Transverse colon (tissue), 4 donors: ENCODE measurements around the gene MTTP. TPM values are rescaled to one million over a fixed set of nuclear protein-coding genes. Genes with fewer than 3 reads are reported as not detected.
A peak's percentile ranks its signal among the peaks of the same experiment; 100 is the strongest.

Experiments used
- DNase-seq: peaks from one replicate; pipeline ENCODE4 v3.0.0-alpha.2; 2019
- H3K27ac ChIP-seq, 4 donors: fragments of 200-600 bp; sonication (generic); 2 replicates each; pipeline ENCODE4 v1.5.1; 2016 to 2018; ENCODE audit warnings: inconsistent platforms in 4 of 4
- H3K27me3 ChIP-seq: fragments of 200-600 bp; sonication (generic); 2 replicates; pipeline ENCODE4 v1.5.1; 2017; ENCODE audit warnings: inconsistent platforms
- H3K36me3 ChIP-seq, 4 donors: fragments of 200-600 bp; sonication (generic); 2 replicates each; pipeline ENCODE4 v1.5.1; 2017 to 2019; ENCODE audit warnings: inconsistent platforms in 4 of 4
- H3K4me1 ChIP-seq, 4 donors: fragments of 200-600 bp; sonication (generic); 2 replicates each; pipeline ENCODE4 v1.5.1; 2017 to 2020; ENCODE audit warnings: inconsistent platforms in 4 of 4
- H3K4me3 ChIP-seq, 4 donors: fragments of 200-600 bp; sonication (generic); 1 replicate in 1 of 4; 2 replicates in 3 of 4; pipeline versions ENCODE4 v1.5.1 to v1.6.1; 2017 to 2019; ENCODE audit warnings: inconsistent platforms in 4 of 4
- H3K9me3 ChIP-seq, 2 donors: fragments of 200-600 bp; sonication (generic); 2 replicates each; pipeline ENCODE4 v1.5.1; 2017 to 2019; ENCODE audit warnings: inconsistent platforms in 2 of 2
- EP300 ChIP-seq: sonication (generic); formaldehyde crosslinking; IDR thresholded peaks from one replicate; pipeline ENCODE4 v1.6.1; 2017; ENCODE audit warnings: antibody characterized with exemption, low read depth
- POLR2A ChIP-seq: fragments of 450-650 bp; IDR thresholded peaks from one replicate; pipeline ENCODE4 v1.6.1; 2016; ENCODE audit warnings: antibody characterized with exemption, mild to moderate bottlenecking, moderate library complexity
- POLR2AphosphoS5 ChIP-seq, 3 donors: sonication (generic); formaldehyde crosslinking; IDR thresholded peaks; one replicate each; pipeline ENCODE4 v1.6.1; 2016; ENCODE audit warnings: antibody characterized with exemption in 3 of 3
- WGBS, 2 donors: methylation state at CpG; one replicate each; pipeline ENCODE4 v1.1.5; 2018; ENCODE audit warnings: low coverage in 1 of 2; 5-methylcytosine and 5-hydroxymethylcytosine counted together
- in situ Hi-C, 4 donors: fragments of 200-750 bp; cut with MboI; loops; one replicate each; pipeline versions ENCODE4 v1.15.0 to v1.15.1; 2017; ENCODE audit warnings: low sequenced_read_pairs in 3 of 4, low pct_ligation_motif_present in 1 of 4, low pct_unique_long_range_greater_than_20kb in 1 of 4
- intact Hi-C: fragments of 100-400 bp; cut with DNase I; formaldehyde crosslinking; loops from one replicate; pipeline ENCODE4 v1.15.1; 2023; ENCODE audit warnings: low total_unique reads
- total RNA-seq, 4 donors: library from RNA; depleted of rRNA; stranded (reverse); fragments of >200 nt; gene quantifications; one replicate each; pipeline ENCODE4 v1.1.0, GENCODE V29; 2016
- TF ChIP-seq, protein P1 (sequence below), 5 experiments: fragments of 200-600 bp in 3 of 5; fragments of 450-650 bp in 2 of 5; sonication (generic) in 3 of 5; IDR thresholded peaks; 1 replicate in 2 of 5; 2 replicates in 3 of 5; pipeline ENCODE4 v1.5.1; 2016 to 2017; ENCODE audit warnings: antibody characterized with exemption in 5 of 5, inconsistent platforms in 3 of 5, mild to moderate bottlenecking in 2 of 5, moderate library complexity in 1 of 5

Gene MTTP
- total RNA-seq, 4 donors from 2014 or later: 0.41 TPM; not detected in 3

DNA sequence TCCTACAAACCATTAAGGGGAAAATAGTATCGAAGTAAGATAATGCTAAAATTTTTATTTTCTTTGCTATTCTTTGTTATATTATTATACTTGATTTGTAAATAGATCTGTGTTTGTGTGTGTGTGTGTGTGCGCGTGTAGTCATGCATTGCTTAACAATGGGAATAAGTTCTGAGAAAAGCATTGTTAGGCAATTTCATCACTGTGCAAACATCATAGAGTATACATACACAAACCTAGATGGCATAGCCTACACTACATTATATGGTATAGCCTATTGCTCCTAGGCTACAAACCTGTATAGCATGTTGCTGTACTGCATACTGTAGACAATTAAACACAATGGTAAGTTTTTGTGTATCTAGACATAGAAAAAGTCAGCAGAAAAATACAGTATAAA is 17.1 kb downstream of the MTTP start:
- Histone ChIP-seq H3K36me3 (no peaks in the 10 kb centered on the region), H3K4me1 (peaks cover 0 to 12% (median 4%) of the 10 kb centered on the region in 4 donors), H3K27ac (no peak overlapping the region), H3K9me3 (no peaks in the 10 kb centered on the region), H3K27me3 (no peaks in the 10 kb centered on the region), H3K4me3 (no peak overlapping the region)
- intact Hi-C loops (no loop called here), in situ Hi-C loops (no loop called here)
- DNase-seq: peak; percentile 12
- WGBS, 2 donors: 53 to 68% methylated on average over 3 of the region's 3 CpGs
- TF ChIP-seq POLR2AphosphoS5 (IDR thresholded peaks at IDR 0.05): no peak
- TF ChIP-seq POLR2A: no peak
- TF ChIP-seq EP300: no peak
- TF ChIP-seq, protein P1, sequence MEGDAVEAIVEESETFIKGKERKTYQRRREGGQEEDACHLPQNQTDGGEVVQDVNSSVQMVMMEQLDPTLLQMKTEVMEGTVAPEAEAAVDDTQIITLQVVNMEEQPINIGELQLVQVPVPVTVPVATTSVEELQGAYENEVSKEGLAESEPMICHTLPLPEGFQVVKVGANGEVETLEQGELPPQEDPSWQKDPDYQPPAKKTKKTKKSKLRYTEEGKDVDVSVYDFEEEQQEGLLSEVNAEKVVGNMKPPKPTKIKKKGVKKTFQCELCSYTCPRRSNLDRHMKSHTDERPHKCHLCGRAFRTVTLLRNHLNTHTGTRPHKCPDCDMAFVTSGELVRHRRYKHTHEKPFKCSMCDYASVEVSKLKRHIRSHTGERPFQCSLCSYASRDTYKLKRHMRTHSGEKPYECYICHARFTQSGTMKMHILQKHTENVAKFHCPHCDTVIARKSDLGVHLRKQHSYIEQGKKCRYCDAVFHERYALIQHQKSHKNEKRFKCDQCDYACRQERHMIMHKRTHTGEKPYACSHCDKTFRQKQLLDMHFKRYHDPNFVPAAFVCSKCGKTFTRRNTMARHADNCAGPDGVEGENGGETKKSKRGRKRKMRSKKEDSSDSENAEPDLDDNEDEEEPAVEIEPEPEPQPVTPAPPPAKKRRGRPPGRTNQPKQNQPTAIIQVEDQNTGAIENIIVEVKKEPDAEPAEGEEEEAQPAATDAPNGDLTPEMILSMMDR (IDR thresholded peaks at IDR 0.05): no peak

DNA sequence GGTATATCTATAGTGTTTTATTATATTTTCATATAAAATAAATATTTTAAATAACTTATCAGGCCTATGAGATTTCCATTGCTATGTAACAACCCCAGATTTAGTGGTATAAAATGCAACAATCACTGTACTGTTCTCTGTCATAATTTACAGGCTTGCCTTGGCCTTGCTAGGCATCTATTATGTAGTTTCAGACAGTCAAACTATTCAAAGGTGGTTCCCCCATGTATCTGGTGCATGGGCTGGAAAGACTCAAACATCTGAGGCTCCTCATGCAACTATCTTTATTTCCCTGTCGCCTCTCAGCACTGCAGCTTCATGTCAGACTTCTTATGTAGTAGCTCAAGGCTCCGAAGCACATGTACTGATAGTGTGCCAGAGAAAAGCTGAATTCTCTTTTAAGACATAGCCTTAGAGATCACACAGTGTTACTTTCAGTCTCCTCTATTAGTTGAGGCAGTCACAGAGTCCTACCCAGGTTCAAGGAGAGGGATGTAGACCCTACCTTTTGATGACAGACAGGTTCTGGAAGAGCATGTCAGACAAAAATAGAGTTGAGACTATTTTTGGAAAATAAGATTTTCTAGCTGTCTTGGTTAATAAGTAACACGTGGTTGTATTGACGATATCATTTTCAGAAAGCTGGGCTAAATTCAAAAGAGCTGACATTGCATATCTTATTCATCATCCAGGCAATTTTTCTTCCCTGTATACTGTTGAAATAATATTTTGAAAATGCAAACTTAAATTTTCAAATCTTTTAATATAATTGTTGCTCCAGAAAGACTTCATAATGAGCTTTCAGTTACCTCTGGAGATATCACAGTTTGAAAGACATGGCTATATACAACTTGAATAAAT is 19.4 kb downstream of the MTTP start:
- H3K9me3 ChIP-seq: no peaks in the 10 kb centered on the region
- no peak for DNase-seq
- intact Hi-C loops (no loop called here), in situ Hi-C loops (no loop called here)
- H3K27ac ChIP-seq: no peak overlapping the region
- no peak overlapping the region for H3K4me3 ChIP-seq
- H3K4me1 ChIP-seq: no peaks in the 10 kb centered on the region
- no peaks in the 10 kb centered on the region for H3K36me3 ChIP-seq
- TF ChIP-seq EP300 (no peak), POLR2A (no peak), POLR2AphosphoS5 (IDR thresholded peaks at IDR 0.05) (no peak)
- TF ChIP-seq, protein P1 (IDR thresholded peaks at IDR 0.05): no peak
- WGBS, 2 donors: 77 to 84% methylated on average over 4 of the region's 4 CpGs
- H3K27me3 ChIP-seq: no peaks in the 10 kb centered on the region

DNA sequence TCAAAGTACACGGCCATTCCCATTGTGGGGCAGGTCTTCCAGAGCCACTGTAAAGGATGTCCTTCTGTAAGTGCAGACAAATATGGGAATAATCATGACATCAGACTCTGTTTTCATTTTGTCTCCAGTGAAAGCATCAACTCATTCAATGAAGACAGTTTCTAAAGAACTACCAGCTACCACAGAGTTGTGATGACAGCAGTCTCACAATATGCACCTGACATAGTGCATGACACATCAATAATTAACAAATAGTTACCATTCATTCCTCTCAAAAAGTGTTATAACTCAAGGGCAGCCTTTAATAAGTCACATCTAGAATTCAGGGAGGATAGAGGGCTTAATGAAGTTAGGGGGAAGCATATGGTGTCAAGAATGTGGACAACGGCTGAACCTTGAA is 20.2 kb downstream of the MTTP start:
- Histone ChIP-seq H3K36me3 (no peaks in the 10 kb centered on the region), H3K4me1 (no peaks in the 10 kb centered on the region), H3K4me3 (no peak overlapping the region), H3K27me3 (no peaks in the 10 kb centered on the region), H3K9me3 (no peaks in the 10 kb centered on the region), H3K27ac (no peak overlapping the region)
- 92 to 100% methylated on average over 1 to 2 of the region's 2 CpGs for WGBS, 2 donors
- in situ Hi-C loops: no loop called here
- TF ChIP-seq POLR2AphosphoS5 (IDR thresholded peaks at IDR 0.05) (no peak), POLR2A (no peak), EP300 (no peak)
- TF ChIP-seq, protein P1 (IDR thresholded peaks at IDR 0.05): no peak
- intact Hi-C loops: no loop called here
- no peak for DNase-seq

DNA sequence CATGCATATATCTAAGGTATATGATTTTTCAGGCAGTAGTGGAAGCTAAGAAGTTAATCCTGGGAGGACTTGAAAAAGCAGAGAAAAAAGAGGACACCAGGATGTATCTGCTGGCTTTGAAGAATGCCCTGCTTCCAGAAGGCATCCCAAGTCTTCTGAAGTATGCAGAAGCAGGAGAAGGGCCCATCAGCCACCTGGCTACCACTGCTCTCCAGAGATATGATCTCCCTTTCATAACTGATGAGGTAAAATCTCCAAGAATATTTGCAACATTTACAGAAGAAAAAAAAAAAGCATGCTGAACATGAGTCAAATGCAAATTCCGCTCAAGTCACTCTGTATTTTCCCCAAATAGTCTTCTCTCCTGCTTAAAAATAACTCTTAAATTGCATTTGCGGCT is 32.1 kb downstream of the MTTP start:
- no peaks in the 10 kb centered on the region for H3K9me3 ChIP-seq
- no peaks in the 10 kb centered on the region for H3K36me3 ChIP-seq
- H3K4me1 ChIP-seq: no peaks in the 10 kb centered on the region
- in situ Hi-C loops: no loop called here
- intact Hi-C loops: no loop called here
- WGBS, 2 donors: 69 to 92% methylated on average over 2 of the region's 2 CpGs
- H3K4me3 ChIP-seq: no peak overlapping the region
- no peak overlapping the region for H3K27ac ChIP-seq
- no peak for DNase-seq
- TF ChIP-seq POLR2AphosphoS5 (IDR thresholded peaks at IDR 0.05) (no peak), POLR2A (no peak), EP300 (no peak)
- TF ChIP-seq, protein P1 (IDR thresholded peaks at IDR 0.05): no peak
- no peaks in the 10 kb centered on the region for H3K27me3 ChIP-seq
